Breast epithelium (tissue), 4 donors: ENCODE results near the gene SLC22A12. TPM values are rescaled to one million over a fixed set of nuclear protein-coding genes. Genes with fewer than 3 reads are reported as not detected.

Experiments
- DNase-seq, 2 donors: peaks; one replicate each; pipeline ENCODE4 v3.0.0-alpha.2; 2019; ENCODE audit warnings: low spot score in 2 of 2
- H3K27ac ChIP-seq, 2 donors: fragments of 200-600 bp; sonication (generic) in 1 of 2; one replicate each; pipeline ENCODE4 v1.5.1; 2016 to 2019; ENCODE audit warnings: mild to moderate bottlenecking in 1 of 2
- H3K27me3 ChIP-seq, 2 donors: fragments of 200-600 bp; sonication (generic) in 1 of 2; one replicate each; pipeline versions ENCODE4 v1.5.1 to v1.6.0; 2017 to 2019; ENCODE audit warnings: control low read depth in 1 of 2, mild to moderate bottlenecking in 1 of 2
- H3K36me3 ChIP-seq: fragments of 200-600 bp; one replicate; pipeline ENCODE4 v1.5.1; 2019
- H3K4me1 ChIP-seq, 2 donors: fragments of 200-600 bp; sonication (generic); one replicate each; pipeline ENCODE4 v1.5.1; 2016 to 2019; ENCODE audit warnings: control low read depth in 1 of 2
- H3K4me3 ChIP-seq, 3 donors: fragments of 200-600 bp; sonication (generic); 1 replicate in 2 of 3; 2 replicates in 1 of 3; pipeline ENCODE4 v1.5.1; 2016 to 2019; ENCODE audit warnings: mild to moderate bottlenecking in 3 of 3, moderate library complexity in 2 of 3
- H3K9me3 ChIP-seq, 2 donors: fragments of 200-600 bp; sonication (generic) in 1 of 2; one replicate each; pipeline ENCODE4 v1.5.1; 2016 to 2019; ENCODE audit warnings: control low read depth in 1 of 2
- POLR2A ChIP-seq: fragments of 450-650 bp; IDR thresholded peaks from one replicate; pipeline ENCODE4 v1.6.1; 2016; ENCODE audit warnings: antibody characterized with exemption, mild to moderate bottlenecking, moderate library complexity
- POLR2AphosphoS5 ChIP-seq, 3 donors: sonication (generic); formaldehyde crosslinking; IDR thresholded peaks; one replicate each; pipeline ENCODE4 v1.6.1; 2017; ENCODE audit warnings: antibody characterized with exemption in 3 of 3
- intact Hi-C: fragments of 100-400 bp; cut with DNase I; formaldehyde crosslinking; loops from one replicate; pipeline ENCODE4 v1.15.1; 2023; ENCODE audit warnings: low total_unique reads
- total RNA-seq, 3 donors: library from RNA; depleted of rRNA; stranded (reverse); fragments of >200 nt; gene quantifications; one replicate each; pipeline ENCODE4 v1.1.0, GENCODE V29; 2016
- TF ChIP-seq, protein P1 (sequence below), 3 donors: fragments of 450-650 bp; IDR thresholded peaks; one replicate each; pipeline ENCODE4 v1.5.1; 2016 to 2017; ENCODE audit warnings: antibody characterized with exemption in 3 of 3, mild to moderate bottlenecking in 3 of 3, moderate library complexity in 3 of 3

SLC22A12 gene
- total RNA-seq, 3 donors from 2014 or later, result not detected

DNA sequence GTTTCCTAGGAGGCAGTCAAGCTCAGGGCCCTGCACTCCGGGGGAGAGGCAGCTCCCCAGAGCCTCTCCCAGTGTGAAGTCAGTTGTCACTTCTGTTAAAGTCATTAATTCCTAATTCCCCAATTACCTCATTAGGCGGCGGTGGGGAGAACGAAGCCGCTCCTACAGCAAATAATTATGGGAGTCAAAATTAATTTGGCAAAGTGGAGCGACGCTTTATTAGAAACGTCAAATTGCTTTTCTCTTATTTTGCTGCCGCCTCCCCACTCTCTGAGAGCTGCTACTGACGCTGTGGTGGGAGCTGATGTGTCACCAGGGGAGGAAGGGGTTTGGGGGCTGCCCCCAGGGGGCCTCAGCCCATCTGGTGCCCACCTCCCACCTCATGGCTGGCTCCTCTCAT is 41.6 kb downstream of the SLC22A12 start:
- no peaks in the 10 kb centered on the region for H3K4me1 ChIP-seq
- TF ChIP-seq POLR2AphosphoS5 (IDR thresholded peaks at IDR 0.05), result no peak
- TF ChIP-seq POLR2A, result no peak
- TF ChIP-seq, protein P1, sequence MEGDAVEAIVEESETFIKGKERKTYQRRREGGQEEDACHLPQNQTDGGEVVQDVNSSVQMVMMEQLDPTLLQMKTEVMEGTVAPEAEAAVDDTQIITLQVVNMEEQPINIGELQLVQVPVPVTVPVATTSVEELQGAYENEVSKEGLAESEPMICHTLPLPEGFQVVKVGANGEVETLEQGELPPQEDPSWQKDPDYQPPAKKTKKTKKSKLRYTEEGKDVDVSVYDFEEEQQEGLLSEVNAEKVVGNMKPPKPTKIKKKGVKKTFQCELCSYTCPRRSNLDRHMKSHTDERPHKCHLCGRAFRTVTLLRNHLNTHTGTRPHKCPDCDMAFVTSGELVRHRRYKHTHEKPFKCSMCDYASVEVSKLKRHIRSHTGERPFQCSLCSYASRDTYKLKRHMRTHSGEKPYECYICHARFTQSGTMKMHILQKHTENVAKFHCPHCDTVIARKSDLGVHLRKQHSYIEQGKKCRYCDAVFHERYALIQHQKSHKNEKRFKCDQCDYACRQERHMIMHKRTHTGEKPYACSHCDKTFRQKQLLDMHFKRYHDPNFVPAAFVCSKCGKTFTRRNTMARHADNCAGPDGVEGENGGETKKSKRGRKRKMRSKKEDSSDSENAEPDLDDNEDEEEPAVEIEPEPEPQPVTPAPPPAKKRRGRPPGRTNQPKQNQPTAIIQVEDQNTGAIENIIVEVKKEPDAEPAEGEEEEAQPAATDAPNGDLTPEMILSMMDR (IDR thresholded peaks at IDR 0.05), result no peak
- no peak overlapping the region for H3K4me3 ChIP-seq
- H3K36me3 ChIP-seq, result no peaks in the 10 kb centered on the region
- no peak overlapping the region for H3K27ac ChIP-seq
- intact Hi-C loops, result no loop called here
- peaks cover 0 to 8% of the 10 kb centered on the region in 2 donors for H3K27me3 ChIP-seq
- DNase-seq, result no peak
- H3K9me3 ChIP-seq, result no peaks in the 10 kb centered on the region

DNA sequence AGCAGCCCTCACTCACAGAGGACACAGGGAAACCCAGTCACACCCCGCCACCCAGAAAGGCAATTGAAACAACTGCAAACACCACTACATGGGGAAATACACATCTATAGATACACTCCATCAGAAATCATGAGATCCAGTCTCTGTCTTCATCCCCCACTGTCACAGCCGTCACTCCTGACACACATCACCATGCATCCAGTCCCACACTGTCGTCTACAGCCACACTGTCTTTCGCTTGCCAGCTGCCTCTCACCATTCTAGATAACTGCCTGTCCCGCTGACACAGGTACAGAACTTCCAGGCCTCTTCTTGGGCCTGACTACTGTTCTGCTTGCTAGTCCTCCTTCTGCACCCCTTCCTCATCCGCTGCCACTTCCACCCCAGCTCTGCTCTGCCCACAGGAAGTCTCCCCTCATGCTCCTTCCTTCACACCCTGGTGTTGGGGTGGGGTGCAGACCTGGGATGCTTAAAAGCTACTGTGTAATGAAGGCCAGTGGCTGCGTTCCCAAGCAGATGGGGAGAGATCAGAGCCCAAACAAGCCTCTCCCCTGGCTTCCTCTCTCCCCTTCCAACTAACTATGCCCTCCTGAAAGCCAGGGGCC is 42.6 kb downstream of the SLC22A12 start:
- no peak for TF ChIP-seq POLR2AphosphoS5 (IDR thresholded peaks at IDR 0.05)
- TF ChIP-seq, protein P1 (IDR thresholded peaks at IDR 0.05), result no peak
- TF ChIP-seq POLR2A, result no peak
- intact Hi-C loops, result no loop called here
- Histone ChIP-seq H3K9me3 (no peaks in the 10 kb centered on the region), H3K4me1 (no peaks in the 10 kb centered on the region), H3K27me3 (peaks cover 0 to 18% of the 10 kb centered on the region in 2 donors), H3K4me3 (no peak overlapping the region), H3K27ac (no peak overlapping the region), H3K36me3 (no peaks in the 10 kb centered on the region)
- no peak for DNase-seq

DNA sequence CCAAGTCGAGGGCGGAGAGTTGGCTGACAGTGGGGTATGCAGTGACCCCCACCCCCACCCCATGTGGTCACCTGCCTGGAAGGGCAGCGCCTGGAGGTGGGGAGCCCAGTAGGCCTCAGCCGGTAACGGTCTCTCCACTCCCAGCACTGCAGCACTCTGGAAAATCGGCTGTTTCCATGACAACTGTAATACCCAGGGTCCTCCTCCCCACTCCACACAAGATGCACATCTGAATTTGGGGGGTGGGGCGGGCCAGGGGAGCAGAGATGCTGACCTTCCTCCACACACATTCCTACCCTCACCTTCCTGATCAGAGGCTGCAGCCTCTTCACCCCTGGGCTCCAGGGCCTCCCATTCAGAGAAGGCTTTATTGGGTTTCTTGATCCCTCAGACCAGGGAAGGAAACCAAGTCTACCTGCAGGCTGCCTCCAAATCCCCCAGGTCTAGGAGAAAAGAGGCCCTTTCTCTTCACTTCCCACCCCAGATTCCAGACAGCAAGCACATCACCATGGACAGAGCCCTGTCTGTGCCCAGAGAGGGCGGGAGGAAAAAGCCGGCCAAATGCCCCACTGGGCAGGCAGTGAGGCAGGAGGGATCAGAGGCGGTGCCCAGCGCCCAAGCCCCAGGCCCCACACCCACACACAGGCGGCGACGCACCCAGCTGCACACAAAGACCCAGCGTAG is 46.5 kb downstream of the SLC22A12 start:
- no peaks in the 10 kb centered on the region for H3K9me3 ChIP-seq
- no peak for DNase-seq
- intact Hi-C loops, result no loop called here
- no peaks in the 10 kb centered on the region for H3K36me3 ChIP-seq
- peak overlapping the region in 2 of 3 donors; percentile 29 to 48 for H3K4me3 ChIP-seq
- no peak overlapping the region for H3K27ac ChIP-seq
- TF ChIP-seq, protein P1 (IDR thresholded peaks at IDR 0.05), result no peak
- TF ChIP-seq POLR2A (no peak), POLR2AphosphoS5 (IDR thresholded peaks at IDR 0.05) (no peak)
- peaks cover 0 to 42% of the 10 kb centered on the region in 2 donors for H3K27me3 ChIP-seq
- H3K4me1 ChIP-seq, result no peaks in the 10 kb centered on the region

DNA sequence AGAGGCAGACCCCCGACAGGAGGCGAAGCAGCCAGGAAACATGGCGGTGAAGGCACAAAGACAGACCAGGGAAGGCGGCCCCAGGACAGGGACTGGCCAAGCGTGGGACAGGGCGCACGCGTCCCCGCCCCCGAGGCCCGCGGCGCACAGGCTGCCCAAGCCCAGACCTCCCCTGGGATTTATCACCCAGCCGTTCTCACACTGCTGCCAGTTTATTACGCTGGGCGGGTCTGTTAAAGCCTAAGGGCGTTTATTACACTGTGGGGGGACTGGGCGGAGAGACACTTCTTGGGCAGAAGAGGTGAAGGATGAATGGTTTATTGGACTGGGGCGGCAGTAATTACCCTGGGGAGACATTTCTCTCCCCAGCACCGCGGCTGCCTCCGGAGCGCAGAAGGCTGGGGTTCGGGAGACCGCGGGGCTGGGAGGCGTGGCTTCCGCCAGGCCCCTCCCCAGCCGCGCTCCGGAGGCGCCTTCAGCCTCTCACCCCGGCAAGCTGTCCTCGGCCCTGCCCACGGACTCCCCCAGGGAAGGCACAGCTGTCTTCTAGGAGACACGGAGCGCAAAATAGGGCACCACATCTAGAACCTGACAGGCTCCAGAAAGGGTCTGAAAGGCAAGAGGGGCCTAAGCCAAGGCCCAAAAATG is 47.1 kb downstream of the SLC22A12 start:
- intact Hi-C loops, result no loop called here
- Histone ChIP-seq H3K27ac (no peak overlapping the region), H3K9me3 (no peaks in the 10 kb centered on the region), H3K4me1 (no peaks in the 10 kb centered on the region), H3K4me3 (peak overlapping the region in 2 of 3 donors; percentile 29 to 48), H3K27me3 (peaks cover 0 to 49% of the 10 kb centered on the region in 2 donors), H3K36me3 (no peaks in the 10 kb centered on the region)
- TF ChIP-seq POLR2AphosphoS5 (IDR thresholded peaks at IDR 0.05), result no peak
- TF ChIP-seq, protein P1 (IDR thresholded peaks at IDR 0.05), result no peak
- TF ChIP-seq POLR2A, result no peak
- DNase-seq, result no peak

DNA sequence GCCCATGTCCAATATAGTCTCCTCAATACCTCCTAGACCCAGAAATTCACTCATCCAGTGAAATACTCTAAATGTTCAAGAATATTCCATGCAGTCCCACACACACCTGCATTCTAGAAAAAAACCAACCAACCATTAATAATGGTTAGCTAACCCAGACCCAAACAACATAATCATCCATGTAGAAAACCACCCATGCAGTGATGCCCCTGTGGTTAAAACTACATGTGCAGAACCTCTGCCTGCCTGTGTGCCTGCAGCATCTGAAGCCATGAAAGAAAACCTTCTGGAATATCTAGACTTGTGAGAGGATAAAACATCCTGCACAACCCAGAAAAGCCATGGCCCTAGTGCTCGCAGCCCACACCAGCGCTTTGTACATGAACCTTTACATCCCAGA is 47.8 kb downstream of the SLC22A12 start:
- H3K9me3 ChIP-seq, result no peaks in the 10 kb centered on the region
- H3K27ac ChIP-seq, result no peak overlapping the region
- H3K36me3 ChIP-seq, result no peaks in the 10 kb centered on the region
- no peak for DNase-seq
- intact Hi-C loops, result no loop called here
- no peaks in the 10 kb centered on the region for H3K4me1 ChIP-seq
- TF ChIP-seq, protein P1 (IDR thresholded peaks at IDR 0.05), result no peak
- TF ChIP-seq POLR2AphosphoS5 (IDR thresholded peaks at IDR 0.05), result no peak
- H3K27me3 ChIP-seq, result peaks cover 0 to 54% of the 10 kb centered on the region in 2 donors
- no peak overlapping the region for H3K4me3 ChIP-seq
